ENCODE results near the gene NR2C2.

The NR2C2 gene

GRCh38 chr3:15038306-15038705 is 90.9 kb downstream of the NR2C2 start:
- no peak overlapping the region for H3K4me3 ChIP-seq (ENCODE audit: low read depth, low read length)
- no peak for DNase-seq (ENCODE audit: low read depth)
- no peak for TF ChIP-seq CTCF (IDR thresholded peaks at IDR 0.05; ENCODE audit: insufficient read depth, low read depth, low read length, missing control alignments)

GRCh38 chr3:15040844-15041243 is 93.5 kb downstream of the NR2C2 start:
- no peak for DNase-seq (ENCODE audit: low read depth)
- no peak for TF ChIP-seq CTCF (IDR thresholded peaks at IDR 0.05; ENCODE audit: insufficient read depth, low read depth, low read length, missing control alignments)
- H3K4me3 ChIP-seq (ENCODE audit: low read depth, low read length): no peak overlapping the region

GRCh38 chr3:15041950-15042349 is 94.6 kb downstream of the NR2C2 start:
- DNase-seq (ENCODE audit: low read depth): no peak

GRCh38 chr3:15042936-15043335 is 95.6 kb downstream of the NR2C2 start:
- no peak for TF ChIP-seq CTCF (IDR thresholded peaks at IDR 0.05; ENCODE audit: insufficient read depth, low read depth, low read length, missing control alignments)
- no peak overlapping the region for H3K4me3 ChIP-seq (ENCODE audit: low read depth, low read length)
- no peak for DNase-seq (ENCODE audit: low read depth)

More at GRCh38 chr3:15041950-15042349, 94.6 kb downstream of the NR2C2 start:
- no peak overlapping the region for H3K4me3 ChIP-seq (ENCODE audit: low read depth, low read length)
- TF ChIP-seq CTCF (IDR thresholded peaks at IDR 0.05; ENCODE audit: insufficient read depth, low read depth, low read length, missing control alignments): no peak

- no peak overlapping the region for H3K4me3 ChIP-seq (ENCODE audit: low read depth, low read length)
- no peak for TF ChIP-seq CTCF (IDR thresholded peaks at IDR 0.05; ENCODE audit: insufficient read depth, low read depth, low read length, missing control alignments)
- DNase-seq (ENCODE audit: low read depth): no peak
Observed at GRCh38 chr3:15043408-15044171, 96.2 kb downstream of the NR2C2 start.

GRCh38 chr3:15044326-15044725 is 96.9 kb downstream of the NR2C2 start:
- TF ChIP-seq CTCF (IDR thresholded peaks at IDR 0.05; ENCODE audit: insufficient read depth, low read depth, low read length, missing control alignments): no peak
- no peak overlapping the region for H3K4me3 ChIP-seq (ENCODE audit: low read depth, low read length)
- no peak for DNase-seq (ENCODE audit: low read depth)

- TF ChIP-seq CTCF (IDR thresholded peaks at IDR 0.05; ENCODE audit: insufficient read depth, low read depth, low read length, missing control alignments): no peak
- DNase-seq (ENCODE audit: low read depth): no peak
- H3K4me3 ChIP-seq (ENCODE audit: low read depth, low read length): no peak overlapping the region
Observed at GRCh38 chr3:15045667-15046066, 98.3 kb downstream of the NR2C2 start.

All from GM12865 (cell line).